Subcutaneous abdominal adipose tissue (tissue), 5 donors: Measurements from ENCODE around the gene CHST8.

ENCODE experiments used
- H3K27ac ChIP-seq: one replicate; pipeline ENCODE4 v1.7.0; 2013; ENCODE audit warnings: low read depth, mild to moderate bottlenecking, inconsistent platforms, low read length, moderate library complexity
- H3K27me3 ChIP-seq, 5 donors: one replicate each; pipeline ENCODE4 v1.7.0; 2013; ENCODE audit warnings: low read length in 5 of 5, inconsistent platforms in 1 of 5; ENCODE audit not compliant: control insufficient read depth in 5 of 5, insufficient read depth in 4 of 5
- H3K36me3 ChIP-seq, 5 donors: one replicate each; pipeline ENCODE4 v1.7.0; 2013; ENCODE audit warnings: low read length in 5 of 5; ENCODE audit not compliant: control insufficient read depth in 5 of 5, insufficient read depth in 5 of 5
- H3K4me1 ChIP-seq, 5 donors: one replicate each; pipeline ENCODE4 v1.7.0; 2013; ENCODE audit warnings: low read length in 5 of 5, mild to moderate bottlenecking in 3 of 5, moderate library complexity in 1 of 5; ENCODE audit not compliant: control insufficient read depth in 5 of 5, insufficient read depth in 5 of 5
- H3K4me3 ChIP-seq, 5 donors: one replicate each; pipeline ENCODE4 v1.7.0; 2013; ENCODE audit warnings: low read length in 5 of 5, low read depth in 1 of 5
- H3K9ac ChIP-seq, 5 donors: one replicate each; pipeline ENCODE4 v1.7.0; 2013; ENCODE audit warnings: low read length in 5 of 5, mild to moderate bottlenecking in 4 of 5, moderate library complexity in 3 of 5
- H3K9me3 ChIP-seq, 5 donors: one replicate each; pipeline ENCODE4 v1.7.0; 2013; ENCODE audit warnings: low read length in 5 of 5; ENCODE audit not compliant: control insufficient read depth in 5 of 5
- donor health status: healthy.
- donor health status: healthy.
- donor health status: healthy.
- donor health status: healthy.
- donor health status: healthy.

CHST8 gene

GRCh38 chr19:33627962-33628839 lies 6.4 kb downstream of the CHST8 start:
- Histone ChIP-seq H3K9ac (no peak overlapping the region), H3K4me1 (peaks cover 0 to 4% (median 2%) of the 10 kb centered on the region in 5 donors), H3K27me3 (peaks cover 15 to 59% (median 35%) of the 10 kb centered on the region in 5 donors), H3K4me3 (no peak overlapping the region), H3K9me3 (no peaks in the 10 kb centered on the region), H3K27ac (no peak overlapping the region), H3K36me3 (no peaks in the 10 kb centered on the region)

- Histone ChIP-seq H3K9me3 (no peaks in the 10 kb centered on the region), H3K9ac (no peak overlapping the region), H3K4me1 (no peaks in the 10 kb centered on the region), H3K27me3 (peaks cover 12 to 49% (median 29%) of the 10 kb centered on the region in 5 donors), H3K4me3 (no peak overlapping the region), H3K27ac (no peak overlapping the region), H3K36me3 (no peaks in the 10 kb centered on the region)
Measured at GRCh38 chr19:33628921-33629825, 7.4 kb downstream of the CHST8 start.

- H3K4me3 ChIP-seq: no peak overlapping the region
- H3K27ac ChIP-seq: no peak overlapping the region
- no peaks in the 10 kb centered on the region for H3K4me1 ChIP-seq
- H3K9me3 ChIP-seq: no peaks in the 10 kb centered on the region
- no peak overlapping the region for H3K9ac ChIP-seq
- peaks cover 8 to 42% (median 22%) of the 10 kb centered on the region in 5 donors for H3K27me3 ChIP-seq
- no peaks in the 10 kb centered on the region for H3K36me3 ChIP-seq
Measured at GRCh38 chr19:33629826-33630375, 8.1 kb downstream of the CHST8 start.

DNA sequence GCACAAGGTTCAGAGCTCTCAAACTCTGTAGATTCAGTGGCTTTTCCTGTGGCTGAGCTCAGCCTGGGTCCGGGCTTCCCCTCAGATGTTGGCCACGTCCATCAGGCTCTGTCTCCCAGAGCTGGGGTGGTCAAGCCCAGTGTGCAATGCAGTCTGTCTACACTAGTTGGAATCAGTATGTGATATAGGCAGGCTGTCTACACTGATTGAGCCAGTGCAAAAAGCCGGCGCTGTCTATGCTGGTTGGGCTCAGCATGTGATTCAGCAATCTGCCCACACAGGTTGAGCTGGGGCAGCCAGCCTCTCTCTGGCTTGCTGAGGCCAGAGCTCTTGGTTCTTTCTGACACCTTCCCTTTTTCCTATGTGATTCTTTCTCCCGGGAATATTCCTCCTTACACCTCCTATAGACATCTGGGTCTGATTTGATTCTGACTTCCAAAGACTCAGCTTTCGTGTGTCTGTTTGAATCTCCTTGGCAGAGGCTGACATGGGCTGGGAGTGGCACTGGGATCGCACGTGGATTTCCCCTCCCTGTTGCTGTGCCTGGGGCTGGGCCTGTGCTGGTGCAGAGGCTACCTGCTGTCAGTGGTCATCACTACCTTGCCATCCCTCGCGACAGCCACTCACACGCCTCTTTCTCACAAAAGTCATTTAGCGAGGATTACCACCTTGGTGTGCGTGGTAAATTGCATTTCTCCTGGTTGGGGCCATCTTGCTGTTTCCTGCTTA lies 9.3 kb downstream of the CHST8 start:
- Histone ChIP-seq H3K4me1 (no peaks in the 10 kb centered on the region), H3K27me3 (peaks cover 8 to 42% (median 22%) of the 10 kb centered on the region in 5 donors), H3K27ac (no peak overlapping the region), H3K4me3 (no peak overlapping the region), H3K9me3 (no peaks in the 10 kb centered on the region), H3K9ac (no peak overlapping the region), H3K36me3 (no peaks in the 10 kb centered on the region)

DNA sequence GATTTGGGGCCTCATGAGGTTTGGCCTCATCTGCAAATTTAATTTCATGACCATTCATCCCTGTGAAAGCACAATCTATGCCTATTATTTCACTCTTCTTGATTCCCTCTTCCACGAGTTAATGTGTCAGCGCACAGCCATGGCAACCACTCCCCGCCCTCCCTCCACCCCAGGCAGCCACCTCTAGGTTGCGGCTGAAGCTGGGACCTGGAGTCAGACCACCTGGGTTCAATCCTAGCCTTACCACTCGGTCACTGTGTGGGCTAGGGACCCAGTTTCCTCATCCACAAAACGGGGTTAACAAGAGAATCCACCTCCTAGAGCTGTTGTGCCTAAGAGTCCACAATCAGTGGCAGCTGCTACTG lies 9.8 kb downstream of the CHST8 start:
- Histone ChIP-seq H3K4me3 (no peak overlapping the region), H3K27me3 (peaks cover 7 to 37% (median 22%) of the 10 kb centered on the region in 5 donors), H3K27ac (no peak overlapping the region), H3K9ac (no peak overlapping the region), H3K9me3 (no peaks in the 10 kb centered on the region), H3K36me3 (no peaks in the 10 kb centered on the region), H3K4me1 (no peaks in the 10 kb centered on the region)

- peaks cover 0 to 42% (median 17%) of the 10 kb centered on the region in 5 donors for H3K27me3 ChIP-seq
- peaks cover 0 to 14% (median 0%) of the 10 kb centered on the region in 5 donors for H3K4me1 ChIP-seq
- H3K27ac ChIP-seq: no peak overlapping the region
- no peak overlapping the region for H3K4me3 ChIP-seq
- no peaks in the 10 kb centered on the region for H3K9me3 ChIP-seq
- no peak overlapping the region for H3K9ac ChIP-seq
- no peaks in the 10 kb centered on the region for H3K36me3 ChIP-seq
Measured at GRCh38 chr19:33634361-33635091, 12.8 kb downstream of the CHST8 start.

GRCh38 chr19:33638167-33639034 lies 16.6 kb downstream of the CHST8 start:
- Histone ChIP-seq H3K27ac (no peak overlapping the region), H3K36me3 (no peaks in the 10 kb centered on the region), H3K27me3 (peaks cover 8 to 39% (median 17%) of the 10 kb centered on the region in 5 donors), H3K4me3 (no peak overlapping the region), H3K9me3 (no peaks in the 10 kb centered on the region), H3K9ac (no peak overlapping the region), H3K4me1 (peaks cover 0 to 14% (median 0%) of the 10 kb centered on the region in 5 donors)

DNA sequence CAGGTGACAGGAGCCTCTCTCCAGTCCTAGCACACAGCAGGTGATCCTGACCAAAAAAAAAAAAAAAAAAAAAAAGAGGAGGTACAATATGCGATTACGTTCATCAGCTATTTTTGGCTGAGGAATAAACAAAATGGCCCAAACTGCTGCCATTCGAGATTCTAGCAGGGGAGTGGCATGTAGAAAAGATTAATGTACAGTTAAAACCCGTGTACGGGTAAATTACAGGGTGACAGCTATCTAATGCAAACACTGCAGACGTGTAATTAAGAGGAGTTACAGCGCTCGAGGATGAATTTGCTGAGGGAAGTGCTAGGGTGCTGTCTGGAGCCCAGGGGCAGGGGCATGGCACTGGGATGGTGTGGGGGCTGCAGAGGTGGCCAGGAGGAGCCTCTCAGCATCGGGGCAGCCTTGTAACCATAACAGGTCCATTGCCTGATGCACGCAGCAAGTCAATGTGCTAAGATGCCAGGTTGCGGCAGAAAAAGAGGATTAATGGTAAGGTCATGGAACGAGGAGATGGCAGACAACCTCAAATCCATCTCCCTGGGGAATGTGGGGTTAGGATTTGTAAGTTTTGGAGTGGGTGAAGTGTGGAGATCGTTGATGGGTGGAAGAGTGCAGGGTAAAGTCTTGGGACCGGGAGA lies 17.4 kb downstream of the CHST8 start:
- Histone ChIP-seq H3K9ac (no peak overlapping the region), H3K27me3 (peaks cover 8 to 39% (median 17%) of the 10 kb centered on the region in 5 donors), H3K4me3 (no peak overlapping the region), H3K9me3 (no peaks in the 10 kb centered on the region), H3K4me1 (peaks cover 0 to 14% (median 0%) of the 10 kb centered on the region in 5 donors), H3K27ac (no peak overlapping the region), H3K36me3 (no peaks in the 10 kb centered on the region)
